Measurements from ENCODE around the gene AFAP1. TPM values are rescaled to one million over a fixed set of nuclear protein-coding genes. Genes with fewer than 3 reads are reported as not detected.
A peak's percentile ranks its signal among the peaks of the same experiment; 100 is the strongest.

AFAP1 gene
- polyA plus RNA-seq, 2 donors: 2.0 to 4.0 TPM

GRCh38 chr4:7857238-7857701 lies 82.4 kb downstream of the AFAP1 start:
- peak overlapping the region in 1 of 2 donors; percentile 50 for H3K27ac ChIP-seq (ENCODE audit: low read depth in 2 of 2, low read length in 1 of 2)
- 23 to 43% methylated on average over 8 of the region's 8 CpGs for WGBS, 2 donors
- no peaks in the 10 kb centered on the region for H3K27me3 ChIP-seq (ENCODE audit: control insufficient read depth in 1 of 2, insufficient read depth in 2 of 2, low read length in 2 of 2)
- H3K9me3 ChIP-seq (ENCODE audit: control insufficient read depth in 2 of 2, insufficient read depth in 1 of 2, low read depth in 1 of 2, low read length in 1 of 2): no peaks in the 10 kb centered on the region
- H3K4me1 ChIP-seq (ENCODE audit: control insufficient read depth in 2 of 2, insufficient read depth in 2 of 2, low read length in 1 of 2): peaks cover 0 to 2% of the 10 kb centered on the region in 2 donors
- peaks cover 0 to 3% of the 10 kb centered on the region in 2 donors for H3K36me3 ChIP-seq (ENCODE audit: control insufficient read depth in 2 of 2, insufficient read depth in 2 of 2, low read length in 1 of 2)
- H3K4me3 ChIP-seq (ENCODE audit: low read depth in 1 of 2, low read length in 2 of 2): no peak overlapping the region

DNA sequence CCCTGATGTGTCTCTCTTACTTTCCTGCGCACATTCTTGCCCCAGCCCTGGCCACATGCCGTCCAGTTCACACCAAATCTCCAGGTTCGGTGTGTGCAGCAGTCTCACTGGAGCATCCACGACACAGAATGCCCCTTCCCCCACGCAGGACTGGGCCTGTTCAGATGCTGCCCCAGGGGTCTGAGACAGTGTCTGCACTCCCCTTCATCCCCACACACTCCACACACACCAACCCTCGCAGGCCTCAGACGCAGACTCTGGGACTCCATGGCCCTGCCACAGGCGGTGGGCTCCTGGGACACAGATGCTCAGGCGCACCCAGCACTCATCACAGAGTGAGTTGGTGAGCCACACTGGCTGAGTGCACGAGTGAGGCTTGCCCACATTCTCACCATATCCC lies 83.9 kb downstream of the AFAP1 start:
- WGBS, 2 donors: 92 to 93% methylated on average over 10 of the region's 10 CpGs
- peaks cover 0 to 2% of the 10 kb centered on the region in 2 donors for H3K4me1 ChIP-seq (ENCODE audit: control insufficient read depth in 2 of 2, insufficient read depth in 2 of 2, low read length in 1 of 2)
- H3K27ac ChIP-seq (ENCODE audit: low read depth in 2 of 2, low read length in 1 of 2): peak overlapping the region in 1 of 2 donors; percentile 68

DNA sequence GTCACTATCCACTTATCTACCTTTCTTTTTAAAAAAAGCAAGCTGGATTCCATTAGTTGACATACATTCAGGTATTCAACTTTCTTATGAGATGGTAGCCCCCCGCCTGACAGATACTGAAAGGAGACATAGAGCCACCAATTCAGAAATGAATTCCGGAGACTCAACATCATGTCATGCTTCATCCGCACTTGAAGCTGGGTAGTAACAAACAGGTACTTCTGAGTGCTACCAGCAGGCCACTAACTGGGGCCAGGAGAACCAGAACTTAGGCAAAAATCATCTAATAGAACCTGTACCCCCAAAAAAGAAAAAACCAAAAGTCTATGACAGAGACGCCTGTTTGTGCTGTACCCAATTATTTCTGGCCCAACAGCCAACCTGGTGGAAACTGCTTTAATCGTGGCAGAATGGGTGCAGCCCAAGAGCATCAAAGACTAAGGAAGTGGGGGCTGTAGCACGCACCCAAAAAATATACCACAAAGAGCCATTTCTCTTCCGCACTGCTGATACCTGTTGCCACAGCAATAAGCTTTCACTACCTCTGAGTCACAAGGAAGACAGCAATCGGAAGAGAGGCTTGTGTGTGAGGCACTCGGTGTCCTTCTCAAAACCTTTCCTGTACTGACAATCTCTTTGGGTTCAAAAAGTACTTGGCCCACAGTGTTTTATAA lies 84.8 kb downstream of the AFAP1 start:
- Histone ChIP-seq H3K4me1 (ENCODE audit: control insufficient read depth in 2 of 2, insufficient read depth in 2 of 2, low read length in 1 of 2) (no peaks in the 10 kb centered on the region), H3K27ac (ENCODE audit: low read depth in 2 of 2, low read length in 1 of 2) (peak overlapping the region in 1 of 2 donors; percentile 68), H3K36me3 (ENCODE audit: control insufficient read depth in 2 of 2, insufficient read depth in 2 of 2, low read length in 1 of 2) (peaks cover 0 to 3% of the 10 kb centered on the region in 2 donors), H3K27me3 (ENCODE audit: control insufficient read depth in 1 of 2, insufficient read depth in 2 of 2, low read length in 2 of 2) (no peaks in the 10 kb centered on the region), H3K9me3 (ENCODE audit: control insufficient read depth in 2 of 2, insufficient read depth in 1 of 2, low read depth in 1 of 2, low read length in 1 of 2) (no peaks in the 10 kb centered on the region), H3K4me3 (ENCODE audit: low read depth in 1 of 2, low read length in 2 of 2) (no peak overlapping the region)
- WGBS, 2 donors: 72 to 73% methylated on average over 9 of the region's 9 CpGs

More for the DNA sequence above, 83.9 kb downstream of the AFAP1 start:
- Histone ChIP-seq H3K27me3 (ENCODE audit: control insufficient read depth in 1 of 2, insufficient read depth in 2 of 2, low read length in 2 of 2) (no peaks in the 10 kb centered on the region), H3K36me3 (ENCODE audit: control insufficient read depth in 2 of 2, insufficient read depth in 2 of 2, low read length in 1 of 2) (peaks cover 0 to 3% of the 10 kb centered on the region in 2 donors), H3K4me3 (ENCODE audit: low read depth in 1 of 2, low read length in 2 of 2) (no peak overlapping the region), H3K9me3 (ENCODE audit: control insufficient read depth in 2 of 2, insufficient read depth in 1 of 2, low read depth in 1 of 2, low read length in 1 of 2) (no peaks in the 10 kb centered on the region)

DNA sequence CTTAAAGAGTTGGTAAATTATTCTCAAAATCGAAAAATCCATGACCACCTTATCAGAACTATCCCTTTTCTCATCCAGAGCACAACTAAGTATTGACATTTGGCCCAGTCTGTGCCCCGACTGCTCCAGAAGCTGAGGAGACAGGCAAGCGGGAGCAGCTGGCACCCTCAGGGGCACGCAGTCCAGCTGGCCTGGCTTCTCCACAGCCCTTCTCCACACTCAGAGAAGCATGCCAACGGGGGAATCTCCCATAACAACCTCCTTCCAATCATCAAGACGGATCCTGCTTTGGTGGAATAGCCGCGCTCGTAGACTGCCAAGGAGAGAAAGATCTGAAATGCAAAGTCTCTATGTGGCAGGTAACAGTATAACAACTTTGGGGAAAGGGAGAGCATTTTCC lies 85.4 kb downstream of the AFAP1 start:
- Histone ChIP-seq H3K36me3 (ENCODE audit: control insufficient read depth in 2 of 2, insufficient read depth in 2 of 2, low read length in 1 of 2) (peaks cover 0 to 3% of the 10 kb centered on the region in 2 donors), H3K4me3 (ENCODE audit: low read depth in 1 of 2, low read length in 2 of 2) (no peak overlapping the region), H3K9me3 (ENCODE audit: control insufficient read depth in 2 of 2, insufficient read depth in 1 of 2, low read depth in 1 of 2, low read length in 1 of 2) (no peaks in the 10 kb centered on the region), H3K27ac (ENCODE audit: low read depth in 2 of 2, low read length in 1 of 2) (no peak overlapping the region), H3K27me3 (ENCODE audit: control insufficient read depth in 1 of 2, insufficient read depth in 2 of 2, low read length in 2 of 2) (no peaks in the 10 kb centered on the region), H3K4me1 (ENCODE audit: control insufficient read depth in 2 of 2, insufficient read depth in 2 of 2, low read length in 1 of 2) (no peaks in the 10 kb centered on the region)
- 78 to 86% methylated on average over 9 of the region's 9 CpGs for WGBS, 2 donors

GRCh38 chr4:7853271-7853670 lies 86.4 kb downstream of the AFAP1 start:
- Histone ChIP-seq H3K27ac (ENCODE audit: low read depth in 2 of 2, low read length in 1 of 2) (no peak overlapping the region), H3K36me3 (ENCODE audit: control insufficient read depth in 2 of 2, insufficient read depth in 2 of 2, low read length in 1 of 2) (peaks cover 0 to 3% of the 10 kb centered on the region in 2 donors)

DNA sequence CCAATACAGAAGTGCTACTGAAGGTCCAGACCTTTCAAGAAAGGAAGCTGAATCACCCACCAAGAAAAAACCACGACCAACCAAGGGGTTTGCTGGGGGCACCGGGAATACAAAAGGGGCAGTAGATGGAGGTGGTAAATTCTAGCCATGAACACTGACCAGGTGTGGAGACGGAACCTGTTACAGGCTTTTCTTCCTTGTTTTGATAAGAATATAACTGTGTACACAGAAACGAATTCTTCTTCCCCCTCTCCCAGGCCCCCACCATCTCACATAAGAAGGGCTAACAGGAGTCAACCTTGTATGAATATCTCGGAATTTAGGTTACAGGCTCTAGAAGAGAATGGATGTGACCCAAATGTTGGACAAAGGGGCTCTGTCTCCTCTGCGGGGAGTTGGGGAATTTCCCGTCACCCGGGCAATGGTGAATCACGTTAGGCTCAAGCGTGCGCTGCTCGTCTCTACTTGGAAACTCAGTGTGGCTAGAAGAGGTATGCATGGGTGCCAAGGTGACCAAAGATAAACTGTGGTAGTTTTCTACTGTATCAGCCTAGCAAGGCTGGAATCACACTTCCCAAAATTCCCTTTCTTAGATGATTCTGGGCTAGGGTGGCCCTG lies 87.0 kb downstream of the AFAP1 start:
- 63 to 73% methylated on average over 12 of the region's 12 CpGs for WGBS, 2 donors
- Histone ChIP-seq H3K27me3 (ENCODE audit: control insufficient read depth in 1 of 2, insufficient read depth in 2 of 2, low read length in 2 of 2) (no peaks in the 10 kb centered on the region), H3K9me3 (ENCODE audit: control insufficient read depth in 2 of 2, insufficient read depth in 1 of 2, low read depth in 1 of 2, low read length in 1 of 2) (no peaks in the 10 kb centered on the region), H3K36me3 (ENCODE audit: control insufficient read depth in 2 of 2, insufficient read depth in 2 of 2, low read length in 1 of 2) (peaks cover 0 to 3% of the 10 kb centered on the region in 2 donors), H3K27ac (ENCODE audit: low read depth in 2 of 2, low read length in 1 of 2) (no peak overlapping the region), H3K4me3 (ENCODE audit: low read depth in 1 of 2, low read length in 2 of 2) (no peak overlapping the region), H3K4me1 (ENCODE audit: control insufficient read depth in 2 of 2, insufficient read depth in 2 of 2, low read length in 1 of 2) (no peaks in the 10 kb centered on the region)

More at GRCh38 chr4:7853271-7853670, 86.4 kb downstream of the AFAP1 start:
- Histone ChIP-seq H3K4me3 (ENCODE audit: low read depth in 1 of 2, low read length in 2 of 2) (no peak overlapping the region), H3K4me1 (ENCODE audit: control insufficient read depth in 2 of 2, insufficient read depth in 2 of 2, low read length in 1 of 2) (no peaks in the 10 kb centered on the region), H3K9me3 (ENCODE audit: control insufficient read depth in 2 of 2, insufficient read depth in 1 of 2, low read depth in 1 of 2, low read length in 1 of 2) (no peaks in the 10 kb centered on the region), H3K27me3 (ENCODE audit: control insufficient read depth in 1 of 2, insufficient read depth in 2 of 2, low read length in 2 of 2) (no peaks in the 10 kb centered on the region)
- WGBS, 2 donors: 96% methylated on average over 11 of the region's 11 CpGs

DNA sequence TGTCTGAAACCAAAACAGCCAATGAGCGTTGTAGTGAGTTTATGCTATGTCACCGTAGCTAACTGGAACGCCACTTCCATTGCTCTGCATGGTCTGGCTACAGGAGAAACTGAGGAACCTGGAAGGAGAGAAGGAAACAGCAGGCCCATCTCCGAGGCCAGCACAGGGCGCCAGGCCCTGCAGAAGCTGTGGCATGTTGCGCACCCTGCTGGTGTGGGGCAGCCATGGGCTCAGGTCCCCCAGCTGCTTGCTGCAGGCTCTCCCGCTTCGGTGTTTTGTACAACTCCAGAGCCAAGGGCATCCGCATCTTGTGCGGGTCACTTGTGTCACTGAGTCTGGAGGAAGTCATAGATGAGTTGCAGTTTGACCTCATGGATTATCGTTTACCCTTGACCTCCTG lies 89.2 kb downstream of the AFAP1 start:
- H3K4me3 ChIP-seq (ENCODE audit: low read depth in 1 of 2, low read length in 2 of 2): no peak overlapping the region
- WGBS, 2 donors: 92% methylated on average over 11 of the region's 11 CpGs
- H3K27me3 ChIP-seq (ENCODE audit: control insufficient read depth in 1 of 2, insufficient read depth in 2 of 2, low read length in 2 of 2): no peaks in the 10 kb centered on the region
- no peaks in the 10 kb centered on the region for H3K4me1 ChIP-seq (ENCODE audit: control insufficient read depth in 2 of 2, insufficient read depth in 2 of 2, low read length in 1 of 2)
- H3K36me3 ChIP-seq (ENCODE audit: control insufficient read depth in 2 of 2, insufficient read depth in 2 of 2, low read length in 1 of 2): peaks cover 0 to 3% of the 10 kb centered on the region in 2 donors
- H3K9me3 ChIP-seq (ENCODE audit: control insufficient read depth in 2 of 2, insufficient read depth in 1 of 2, low read depth in 1 of 2, low read length in 1 of 2): no peaks in the 10 kb centered on the region
- H3K27ac ChIP-seq (ENCODE audit: low read depth in 2 of 2, low read length in 1 of 2): no peak overlapping the region

GRCh38 chr4:7847206-7847605 lies 92.5 kb downstream of the AFAP1 start:
- Histone ChIP-seq H3K36me3 (ENCODE audit: control insufficient read depth in 2 of 2, insufficient read depth in 2 of 2, low read length in 1 of 2) (no peaks in the 10 kb centered on the region), H3K9me3 (ENCODE audit: control insufficient read depth in 2 of 2, insufficient read depth in 1 of 2, low read depth in 1 of 2, low read length in 1 of 2) (no peaks in the 10 kb centered on the region), H3K27me3 (ENCODE audit: control insufficient read depth in 1 of 2, insufficient read depth in 2 of 2, low read length in 2 of 2) (no peaks in the 10 kb centered on the region), H3K4me3 (ENCODE audit: low read depth in 1 of 2, low read length in 2 of 2) (no peak overlapping the region), H3K4me1 (ENCODE audit: control insufficient read depth in 2 of 2, insufficient read depth in 2 of 2, low read length in 1 of 2) (peaks cover 0 to 7% of the 10 kb centered on the region in 2 donors), H3K27ac (ENCODE audit: low read depth in 2 of 2, low read length in 1 of 2) (no peak overlapping the region)
- WGBS, 2 donors: 90 to 94% methylated on average over 6 of the region's 6 CpGs

- no peak overlapping the region for H3K4me3 ChIP-seq (ENCODE audit: low read depth in 1 of 2, low read length in 2 of 2)
- peaks cover 0 to 7% of the 10 kb centered on the region in 2 donors for H3K4me1 ChIP-seq (ENCODE audit: control insufficient read depth in 2 of 2, insufficient read depth in 2 of 2, low read length in 1 of 2)
- H3K27ac ChIP-seq (ENCODE audit: low read depth in 2 of 2, low read length in 1 of 2): no peak overlapping the region
- 83 to 88% methylated on average over 13 of the region's 13 CpGs for WGBS, 2 donors
- no peaks in the 10 kb centered on the region for H3K27me3 ChIP-seq (ENCODE audit: control insufficient read depth in 1 of 2, insufficient read depth in 2 of 2, low read length in 2 of 2)
- no peaks in the 10 kb centered on the region for H3K36me3 ChIP-seq (ENCODE audit: control insufficient read depth in 2 of 2, insufficient read depth in 2 of 2, low read length in 1 of 2)
- no peaks in the 10 kb centered on the region for H3K9me3 ChIP-seq (ENCODE audit: control insufficient read depth in 2 of 2, insufficient read depth in 1 of 2, low read depth in 1 of 2, low read length in 1 of 2)
Measured at GRCh38 chr4:7845493-7846128, 94.0 kb downstream of the AFAP1 start.
